ENCODE data around the gene PCDH11X.
"Not testable (repeated sequence)": the region's sequence is repeated elsewhere in the genome, so short reads cannot be mapped to it uniquely, and the experiment has no call there.

Gene PCDH11X

DNA sequence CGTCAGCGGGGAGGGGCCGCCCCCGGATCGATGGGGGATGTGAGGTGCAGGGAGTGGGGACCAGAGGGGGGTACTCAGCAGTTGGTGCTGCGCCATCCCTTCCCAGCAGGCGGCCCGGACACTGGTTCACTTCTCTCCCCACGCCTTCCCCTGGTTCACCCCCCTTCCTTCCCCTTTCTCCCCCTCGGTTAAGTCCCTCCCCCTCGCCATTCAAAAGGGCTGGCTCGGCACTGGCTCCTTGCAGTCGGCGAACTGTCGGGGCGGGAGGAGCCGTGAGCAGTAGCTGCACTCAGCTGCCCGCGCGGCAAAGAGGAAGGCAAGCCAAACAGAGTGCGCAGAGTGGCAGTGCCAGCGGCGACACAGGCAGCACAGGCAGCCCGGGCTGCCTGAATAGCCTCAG is at the start of gene PCDH11X:
Gene PCDH11X, plus strand, starts transcription at position 241 of the 400 bp plus-strand sequence. CDS start 56,130 bp downstream, outside the sequence.
- DNase-seq, result not testable (repeated sequence)

DNA sequence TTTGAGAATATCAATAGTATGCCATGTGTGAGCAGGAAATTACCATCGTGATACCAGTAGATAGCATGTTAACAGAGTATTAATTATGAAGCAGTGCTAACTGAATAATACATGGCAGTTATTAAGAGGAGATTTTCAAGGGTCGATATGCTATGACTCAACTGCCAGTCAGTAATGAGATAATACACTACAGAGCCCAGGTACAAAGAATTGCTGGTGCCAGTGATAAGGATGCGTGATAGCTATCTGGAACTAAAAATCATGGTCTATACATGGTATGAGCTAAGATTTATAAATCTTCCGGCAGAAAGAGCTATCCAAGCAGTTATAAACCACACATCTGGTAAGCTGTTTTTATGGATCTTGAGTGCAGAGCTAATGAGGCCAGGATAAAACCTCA is 31.7 kb upstream of the PCDH11X start:
- DNase-seq, result not testable (repeated sequence)

- DNase-seq, result not testable (repeated sequence)
These were observed 26.2 kb upstream of the PCDH11X start for GRCh38 chrX:91753022-91753421.

- DNase-seq, result not testable (repeated sequence)
These were observed 8.3 kb upstream of the PCDH11X start for GRCh38 chrX:91770619-91771488.

- not testable (repeated sequence) for DNase-seq
These were observed 5.2 kb upstream of the PCDH11X start for GRCh38 chrX:91773943-91774342.

- not testable (repeated sequence) for DNase-seq
These were observed 833 bp downstream of the PCDH11X start for GRCh38 chrX:91780008-91780407.

DNA sequence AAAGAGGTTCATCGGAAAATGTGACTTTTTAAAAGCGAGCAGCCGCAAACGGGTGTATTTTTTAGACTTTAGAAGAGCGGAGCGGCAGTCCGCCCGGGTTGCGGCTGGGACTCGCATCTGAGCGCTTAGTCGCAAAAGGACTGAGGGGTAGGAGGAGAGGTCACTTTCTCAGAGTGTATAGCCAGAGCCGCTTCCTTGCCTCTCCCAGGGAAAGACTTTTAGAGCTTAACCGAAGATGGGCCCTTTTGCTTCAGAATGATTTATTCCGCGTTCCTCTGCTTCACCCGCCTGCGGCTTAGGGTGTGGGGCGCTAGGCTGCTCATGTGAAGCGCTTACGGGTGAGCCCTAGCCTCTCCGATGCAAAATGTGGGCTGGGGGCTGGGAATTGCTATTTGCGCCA is 1.5 kb downstream of the PCDH11X start:
- not testable (repeated sequence) for DNase-seq

DNA sequence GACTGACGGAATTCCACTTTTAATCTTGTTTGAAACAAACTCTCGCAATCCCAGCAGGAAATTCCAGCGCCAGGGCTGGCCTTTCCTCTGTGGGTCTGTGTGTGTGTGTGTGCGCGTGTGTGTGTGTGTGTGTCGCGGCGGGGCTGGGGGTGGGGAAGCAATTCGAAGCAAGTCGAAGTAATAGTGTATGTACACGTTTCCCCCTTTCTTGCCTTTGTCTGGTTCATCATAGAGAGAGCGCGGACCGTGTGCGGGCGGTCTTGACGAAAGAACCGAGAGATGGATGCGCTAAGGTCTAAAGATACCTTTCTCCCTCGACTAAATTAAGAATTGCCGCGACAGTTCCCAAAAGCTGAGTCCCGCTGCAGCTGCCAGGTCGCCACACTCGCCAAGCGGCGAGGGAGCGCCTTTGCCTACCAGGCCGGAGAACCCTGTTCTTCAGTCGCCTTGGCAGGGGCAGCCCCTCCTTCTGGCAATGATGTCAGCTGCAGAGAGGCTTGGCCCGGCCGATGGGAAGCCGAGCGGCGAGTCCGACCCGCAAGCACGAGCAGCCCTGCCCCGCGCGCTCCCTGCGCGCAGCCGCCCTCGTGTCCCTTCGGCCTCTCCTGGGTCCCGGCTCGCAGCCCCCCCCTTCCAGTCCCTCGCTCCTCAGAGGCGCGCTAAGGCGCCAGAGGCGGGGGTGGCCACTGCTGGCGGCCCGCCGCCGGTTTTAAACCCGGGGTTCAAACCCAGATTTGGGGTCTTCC is 2.6 kb downstream of the PCDH11X start:
- not testable (repeated sequence) for DNase-seq

DNA sequence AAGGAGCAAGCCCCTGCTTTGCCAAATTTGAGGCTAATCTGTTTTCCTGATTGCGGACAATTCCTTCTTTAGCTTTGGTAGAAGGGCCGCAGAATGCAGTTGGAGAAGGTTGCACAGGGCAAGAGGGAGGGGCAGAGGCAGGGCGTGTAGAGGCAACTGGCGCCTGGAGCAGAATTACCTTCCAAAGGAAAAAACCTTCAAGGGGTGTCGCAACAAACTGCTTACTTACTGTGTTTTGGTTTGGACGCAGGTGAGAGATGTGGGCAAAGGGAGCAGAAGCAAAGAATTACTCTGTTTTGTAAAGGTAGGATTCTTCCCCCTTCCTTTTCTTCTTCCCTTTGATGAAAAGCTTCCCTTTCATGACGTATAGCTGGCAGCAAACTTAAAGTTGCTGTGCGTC is 3.6 kb downstream of the PCDH11X start:
- DNase-seq, result not testable (repeated sequence)

- DNase-seq, result not testable (repeated sequence)
These were observed 38.4 kb downstream of the PCDH11X start for GRCh38 chrX:91817537-91817936.

- DNase-seq, result not testable (repeated sequence)
These were observed 46.1 kb downstream of the PCDH11X start for GRCh38 chrX:91825321-91825720.
